HG03571 (cell line): ENCODE data around the gene ZXDC.

ENCODE experiments used
- ATAC-seq: cut with Tn5 transposase; IDR thresholded peaks from one replicate; pipeline ENCODE4 v1.9.1; 2021; ENCODE audit not compliant: unreplicated experiment

The ZXDC gene

DNA sequence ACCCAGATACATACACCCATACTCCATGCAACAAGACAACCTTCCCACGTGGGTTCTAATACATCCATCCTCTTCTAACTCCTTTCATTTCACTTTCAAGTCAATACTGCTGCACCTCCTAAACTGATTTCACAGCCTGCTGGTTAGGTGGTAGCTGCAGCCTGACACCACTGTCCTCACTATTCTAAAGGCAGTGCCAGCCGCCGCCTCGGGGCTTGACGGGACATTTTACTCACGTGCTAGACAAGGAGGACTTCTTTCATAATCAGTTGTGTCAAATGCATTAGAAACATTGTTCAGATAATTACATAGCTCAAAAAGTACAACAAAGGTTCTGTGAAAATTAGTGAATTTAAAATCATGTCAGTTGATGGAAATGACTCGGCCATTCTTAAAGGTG lies 35.6 kb upstream of the ZXDC start:
- ATAC-seq, result no peak

DNA sequence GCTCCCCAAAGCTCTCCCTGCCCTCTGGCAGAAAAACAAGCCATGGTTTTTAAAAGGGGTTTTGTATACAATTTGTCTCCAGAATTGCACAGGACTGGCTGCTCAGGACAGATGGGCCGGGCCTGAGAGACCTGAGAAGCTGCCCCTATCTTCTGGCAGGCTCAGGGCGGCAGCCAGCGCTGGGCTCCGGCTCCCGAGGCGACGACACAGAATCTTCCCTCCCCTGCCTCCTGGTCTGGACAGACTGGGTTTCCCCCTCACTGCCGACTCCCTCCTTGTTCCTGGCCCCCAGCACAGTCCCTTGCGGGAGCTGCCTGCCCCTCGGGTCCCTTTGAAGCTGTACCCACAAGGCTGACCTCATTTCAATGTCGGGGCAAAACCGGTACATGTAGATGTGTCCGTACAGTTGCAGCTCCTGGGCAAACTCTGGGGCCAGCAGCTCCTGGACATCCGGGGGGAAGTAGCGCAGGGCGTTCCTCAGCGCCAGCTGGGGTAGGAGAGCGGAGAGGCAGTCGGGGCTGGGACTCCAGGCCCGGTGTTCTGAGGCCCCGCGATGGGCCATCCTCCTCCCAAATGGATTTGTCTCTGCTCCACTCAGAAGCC lies 34.7 kb upstream of the ZXDC start:
- ATAC-seq, result no peak

DNA sequence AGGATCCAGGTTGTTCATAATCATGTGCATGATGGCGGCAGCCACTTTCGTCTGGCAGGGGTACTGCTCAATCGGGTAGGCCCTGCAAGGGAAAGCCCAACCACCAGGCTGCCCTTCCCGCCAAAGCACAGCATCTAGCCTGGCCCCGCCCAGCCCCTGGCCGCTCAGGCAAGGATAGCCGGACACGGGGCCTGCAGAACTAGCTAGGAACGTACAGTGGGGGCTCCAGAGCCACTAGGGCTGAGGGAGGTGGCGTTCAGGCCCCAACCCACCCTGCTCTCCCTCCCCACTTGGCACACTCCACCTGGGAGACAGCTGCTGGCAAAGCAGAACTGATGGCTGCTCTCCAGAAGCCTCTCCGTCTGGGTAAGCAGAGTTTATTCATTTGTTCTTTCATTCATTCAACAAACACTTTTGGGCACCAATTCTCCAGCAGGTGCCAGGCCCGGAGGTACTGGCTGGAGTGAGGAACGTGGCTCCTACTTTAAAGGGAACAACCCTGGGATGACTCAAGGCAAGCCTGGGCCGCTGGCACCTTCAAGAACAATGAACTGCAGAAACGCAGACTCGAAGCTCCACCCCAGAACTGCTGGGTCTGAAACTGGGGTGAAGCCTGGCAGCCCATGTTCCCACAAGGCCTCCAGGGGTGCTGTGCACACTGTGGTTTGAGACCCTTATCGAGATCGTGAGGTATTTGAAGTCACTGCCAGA lies 34.1 kb upstream of the ZXDC start:
- no peak for ATAC-seq

DNA sequence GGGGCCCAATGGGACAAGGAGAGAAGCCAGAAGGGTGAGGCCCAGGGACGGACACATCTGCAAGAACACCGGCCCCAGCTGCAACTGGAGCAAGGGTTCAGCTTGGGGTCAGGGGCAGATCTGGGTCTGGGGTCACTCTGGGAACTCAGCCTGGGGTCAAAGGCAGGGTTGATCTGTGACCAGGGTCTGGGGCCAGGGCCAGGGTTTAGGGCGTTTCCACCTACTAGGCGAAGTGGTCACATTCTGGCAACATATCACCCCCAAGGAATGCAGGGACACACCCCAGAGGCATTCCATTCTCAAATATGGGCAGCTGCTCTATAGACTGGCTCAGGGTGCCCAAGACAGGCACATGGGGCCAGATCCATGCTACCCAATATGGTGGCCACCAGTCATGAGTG lies 32.9 kb upstream of the ZXDC start:
- no peak for ATAC-seq

DNA sequence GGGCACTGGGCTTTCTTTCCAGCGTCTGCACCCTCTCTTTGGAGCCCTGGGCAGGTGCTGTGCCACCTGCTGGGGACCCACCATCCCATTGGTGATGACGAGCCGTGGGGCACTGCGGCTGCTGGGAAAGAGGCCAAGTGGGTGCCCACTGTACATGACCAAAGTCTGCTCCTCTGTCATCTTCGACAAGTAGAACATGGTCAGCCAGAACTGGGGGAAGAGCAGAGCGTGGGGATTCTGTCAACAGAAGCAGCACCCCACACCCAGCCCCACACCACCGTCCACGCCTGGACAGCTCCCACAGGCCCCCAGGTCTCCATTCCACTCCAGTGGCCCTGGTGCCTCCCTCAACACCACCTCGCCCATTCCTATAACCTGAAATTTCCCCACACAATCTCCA lies 32.2 kb upstream of the ZXDC start:
- ATAC-seq, result no peak

DNA sequence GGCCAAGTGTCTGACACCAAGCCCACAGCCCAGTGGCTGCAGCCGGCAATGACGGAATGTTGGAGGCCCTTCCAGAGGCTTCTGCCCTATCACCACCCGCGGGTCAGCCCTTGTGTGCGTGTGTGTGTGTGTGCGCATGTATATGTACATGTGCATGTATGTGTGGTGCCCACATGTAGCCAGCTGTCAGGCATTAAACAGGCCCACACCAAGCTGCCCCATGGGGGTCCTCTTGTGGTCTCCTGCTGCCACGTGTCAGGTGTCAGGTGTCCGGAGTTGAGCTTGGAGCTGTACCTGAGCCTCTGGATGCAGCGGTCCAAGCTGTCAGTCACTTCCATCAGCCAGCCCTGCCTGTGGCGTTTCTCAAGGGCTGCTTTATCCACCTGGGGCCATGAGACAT lies 28.0 kb upstream of the ZXDC start:
- no peak for ATAC-seq

DNA sequence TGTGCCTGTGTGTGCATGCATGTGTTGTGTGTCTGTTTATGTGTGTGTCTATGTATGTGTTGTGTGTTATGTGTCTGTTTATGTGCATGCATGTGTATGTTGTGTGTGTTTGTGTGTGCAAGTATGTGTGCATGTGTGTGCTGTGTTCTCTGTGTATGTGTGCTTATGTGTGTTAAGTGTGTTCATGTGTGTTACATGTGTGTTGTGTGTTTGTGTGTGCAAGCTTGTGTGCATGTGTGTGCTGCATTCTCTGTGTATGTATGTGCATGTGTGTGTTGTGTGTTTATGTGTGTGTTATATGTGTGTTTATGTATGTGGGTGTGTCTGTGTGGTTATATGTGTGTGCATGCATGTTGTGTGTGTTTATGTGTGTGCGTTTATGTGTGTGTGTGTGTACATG lies 27.0 kb upstream of the ZXDC start:
- no peak for ATAC-seq

DNA sequence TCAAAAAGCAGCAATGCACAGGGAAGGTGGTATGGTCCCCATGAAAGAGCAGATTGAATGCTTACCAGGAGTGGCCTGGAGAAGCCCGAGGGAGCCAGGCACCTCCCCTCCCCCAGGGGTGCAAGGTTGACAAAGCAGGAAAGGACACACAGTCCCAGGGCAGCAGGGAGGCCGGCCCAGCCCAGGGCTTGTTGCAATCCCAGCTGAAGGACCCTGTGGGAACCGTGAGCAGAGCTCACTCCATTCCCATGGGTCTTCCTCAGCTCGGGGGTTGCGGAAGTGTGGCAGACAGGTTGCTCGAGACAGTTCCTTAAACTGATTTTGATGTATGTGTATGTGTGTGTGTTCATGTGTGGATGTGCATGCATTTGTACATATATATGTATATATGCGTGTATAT lies 26.0 kb upstream of the ZXDC start:
- no peak for ATAC-seq

DNA sequence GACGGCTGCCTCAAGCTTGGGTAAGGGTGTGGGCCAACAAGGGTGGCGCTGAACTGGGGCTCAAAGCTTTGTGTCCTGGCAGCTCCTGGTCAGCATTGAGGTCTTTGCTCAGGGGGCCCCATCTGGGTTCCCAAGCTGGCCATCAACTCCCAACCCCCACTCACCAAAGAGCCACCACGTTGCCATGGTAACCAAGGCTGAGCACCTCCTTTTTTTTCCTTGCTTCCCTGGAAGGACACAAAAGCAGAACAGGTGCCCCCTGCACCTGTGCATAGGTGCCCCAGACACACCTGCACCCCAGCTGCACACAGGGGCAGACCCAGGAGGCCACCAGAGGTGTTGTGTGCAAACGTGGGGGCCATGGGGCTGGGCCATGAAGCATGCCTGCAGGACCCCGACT lies 25.4 kb upstream of the ZXDC start:
- ATAC-seq, result no peak

DNA sequence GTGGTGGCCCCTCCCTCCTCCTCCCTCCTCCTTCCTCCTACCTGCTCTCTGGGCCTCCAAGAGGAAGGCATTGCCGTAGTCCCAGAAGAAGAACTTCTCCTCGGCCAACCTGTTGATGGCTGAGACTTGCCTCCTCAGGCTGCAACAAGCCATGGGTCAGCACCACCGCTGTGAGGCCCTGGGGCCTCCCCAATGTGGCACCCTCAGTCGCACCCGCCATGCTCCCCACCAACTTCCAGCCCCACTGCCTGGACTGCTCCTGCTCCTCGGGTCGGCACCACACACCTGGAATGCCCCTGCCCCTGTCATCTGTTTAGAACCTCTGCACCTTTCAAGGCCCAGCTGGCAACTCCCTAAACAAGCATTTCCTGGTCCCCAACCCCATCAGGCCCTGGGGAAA lies 24.3 kb upstream of the ZXDC start:
- ATAC-seq, result no peak

DNA sequence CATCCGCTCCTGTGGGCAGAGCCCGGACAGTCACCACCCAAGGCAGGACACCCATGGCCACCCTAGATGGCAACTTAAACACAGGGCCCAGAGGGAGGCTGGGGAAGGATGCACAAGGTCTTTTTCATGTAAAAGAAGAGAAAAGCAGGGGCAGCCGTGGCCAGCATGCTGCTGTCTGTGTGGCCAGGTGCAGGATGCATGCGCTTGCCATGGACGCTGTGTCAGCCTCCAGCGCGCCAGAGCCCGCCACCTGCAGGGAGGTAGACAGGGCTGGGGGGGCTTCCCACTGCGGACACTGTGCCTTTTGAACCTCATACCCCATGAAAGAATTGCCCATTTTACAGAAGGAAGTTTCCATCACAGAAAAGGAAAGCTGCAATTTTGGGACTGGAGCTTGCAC lies 23.7 kb upstream of the ZXDC start:
- ATAC-seq, result no peak

DNA sequence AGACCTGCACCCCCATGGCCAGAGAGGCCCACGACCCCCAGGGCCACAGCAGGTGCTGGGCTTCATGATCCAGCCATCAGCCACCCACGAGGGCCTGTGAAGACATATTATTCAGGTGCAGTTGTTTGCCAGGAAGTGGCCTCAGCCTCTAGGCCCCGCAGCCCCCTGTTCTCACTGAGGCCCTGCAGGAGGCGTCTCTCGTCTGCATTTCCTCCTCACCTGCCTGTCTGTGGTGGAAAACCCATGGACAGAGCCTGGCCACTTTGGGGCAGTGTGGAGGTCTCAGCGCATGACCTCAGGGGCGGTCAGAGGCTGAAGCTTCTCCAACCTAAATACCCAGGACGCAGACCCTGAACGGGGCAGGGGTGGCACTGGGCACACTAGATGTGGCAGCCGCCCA lies 23.2 kb upstream of the ZXDC start:
- ATAC-seq, result no peak

DNA sequence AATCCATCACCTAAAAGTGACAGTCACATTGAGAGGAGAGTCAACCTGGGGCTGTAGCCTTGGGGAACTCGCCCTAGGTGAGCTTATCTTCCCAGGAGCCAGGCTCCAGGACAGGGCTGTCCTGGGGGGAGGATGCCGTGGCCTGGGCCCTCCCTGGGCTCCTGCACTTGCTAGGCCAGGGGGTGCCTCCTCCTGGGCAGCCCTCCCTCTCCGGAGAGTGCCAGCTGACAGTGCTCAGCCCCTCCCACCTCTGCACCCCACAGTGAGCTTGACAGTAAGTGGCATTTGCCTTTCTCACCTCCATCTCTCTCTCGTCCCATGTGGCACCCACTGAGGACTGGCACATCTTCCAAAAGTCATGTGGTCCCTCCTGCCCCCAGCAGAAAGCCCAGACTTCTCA lies 22.8 kb upstream of the ZXDC start:
- no peak for ATAC-seq

DNA sequence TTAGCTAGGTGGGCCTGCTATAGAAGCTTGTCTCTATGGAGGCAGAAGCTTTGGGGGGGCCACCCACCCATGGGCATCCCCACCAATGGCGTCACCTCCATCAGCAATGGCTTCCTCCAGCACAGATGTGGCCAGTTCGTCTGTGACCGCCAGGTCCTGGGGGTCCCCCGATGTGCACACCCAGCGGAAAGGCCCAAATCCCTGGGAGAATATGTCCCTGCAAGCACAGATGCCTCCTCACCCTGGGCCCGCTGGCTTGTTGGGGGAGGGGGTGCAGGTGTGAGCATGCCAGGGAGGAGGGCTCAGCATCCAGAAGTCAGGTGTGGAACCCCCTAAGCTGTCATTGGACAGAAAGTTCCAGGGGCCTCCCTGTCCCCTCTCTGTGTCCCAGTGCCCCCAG lies 22.3 kb upstream of the ZXDC start:
- ATAC-seq, result no peak

DNA sequence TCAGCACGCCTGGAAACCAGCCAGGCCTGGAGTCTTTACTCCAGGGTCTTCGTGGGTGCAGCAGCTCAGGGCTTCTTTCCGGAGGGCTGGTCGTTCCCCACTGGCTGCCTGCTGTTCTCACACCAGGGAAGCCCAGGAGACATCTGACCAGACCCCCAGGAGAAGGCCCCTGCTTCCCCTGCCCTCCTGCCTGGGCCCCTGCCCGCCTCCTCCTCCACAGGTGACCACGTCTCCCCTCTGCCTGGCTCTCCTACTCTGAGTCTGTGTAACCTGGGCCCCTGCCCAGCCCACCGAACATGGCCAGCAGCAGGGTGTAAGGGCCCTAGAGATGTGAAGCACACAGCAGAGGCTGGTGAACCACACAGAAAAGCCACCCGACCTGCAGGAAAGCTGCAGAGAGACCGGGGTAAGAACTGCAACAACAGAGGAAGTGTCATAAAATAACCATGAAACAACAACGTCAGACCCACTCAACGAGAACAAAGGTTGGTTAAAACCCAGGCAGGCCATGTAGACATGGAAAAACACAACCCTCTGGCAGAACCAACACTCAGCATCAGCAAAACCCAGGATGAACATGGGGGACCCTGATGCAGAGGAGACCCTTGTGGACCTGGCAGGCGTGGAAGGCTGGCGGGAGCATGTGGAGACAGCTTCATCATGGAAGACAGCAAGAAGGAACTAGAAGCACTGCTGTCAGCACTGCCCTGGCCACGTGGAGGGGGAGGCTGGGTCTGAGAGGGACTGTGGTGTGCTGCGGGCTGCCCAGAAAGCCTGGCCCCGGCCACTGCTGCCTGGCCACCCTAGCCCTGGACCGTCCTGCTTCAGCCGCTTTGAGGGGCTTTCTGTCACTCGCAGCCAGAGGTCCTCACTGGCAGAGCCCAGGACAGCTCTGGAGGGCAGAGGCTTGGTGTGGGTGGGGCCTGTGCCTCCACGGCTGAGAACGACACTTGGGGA lies 21.5 kb upstream of the ZXDC start:
- ATAC-seq, result no peak

DNA sequence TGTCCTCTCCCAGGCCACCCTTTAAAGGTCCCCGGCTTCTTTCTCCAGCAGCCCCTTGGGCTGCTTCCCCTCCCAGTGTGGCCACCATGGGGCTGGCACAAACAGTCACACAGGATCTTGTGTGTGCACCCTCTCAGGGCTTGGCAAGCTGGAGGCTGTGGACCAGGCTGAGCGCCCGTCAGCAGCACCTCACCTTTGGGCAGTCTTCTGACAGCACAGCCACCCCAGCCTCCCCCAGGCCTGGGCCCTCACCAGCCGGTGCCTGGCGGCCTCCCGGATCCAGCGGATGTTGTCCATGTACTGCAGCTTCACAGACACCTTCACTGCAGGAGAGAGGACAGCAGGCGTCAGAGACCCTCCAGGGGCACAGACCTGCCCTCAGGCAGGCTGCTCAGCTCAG lies 20.1 kb upstream of the ZXDC start:
- no peak for ATAC-seq

DNA sequence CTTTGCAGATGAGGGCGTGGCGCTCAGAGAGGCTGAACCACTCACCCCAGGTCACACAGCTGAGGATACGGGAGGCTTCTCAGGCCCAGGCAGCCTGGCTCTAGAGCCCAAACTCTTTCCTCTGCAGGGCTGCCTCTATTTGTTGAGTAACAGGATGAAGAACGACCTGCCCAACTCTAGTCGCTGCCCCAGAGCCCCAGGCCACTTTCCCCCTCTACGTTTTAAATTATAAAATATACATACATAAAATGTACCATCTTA lies 19.2 kb upstream of the ZXDC start:
- ATAC-seq, result no peak

DNA sequence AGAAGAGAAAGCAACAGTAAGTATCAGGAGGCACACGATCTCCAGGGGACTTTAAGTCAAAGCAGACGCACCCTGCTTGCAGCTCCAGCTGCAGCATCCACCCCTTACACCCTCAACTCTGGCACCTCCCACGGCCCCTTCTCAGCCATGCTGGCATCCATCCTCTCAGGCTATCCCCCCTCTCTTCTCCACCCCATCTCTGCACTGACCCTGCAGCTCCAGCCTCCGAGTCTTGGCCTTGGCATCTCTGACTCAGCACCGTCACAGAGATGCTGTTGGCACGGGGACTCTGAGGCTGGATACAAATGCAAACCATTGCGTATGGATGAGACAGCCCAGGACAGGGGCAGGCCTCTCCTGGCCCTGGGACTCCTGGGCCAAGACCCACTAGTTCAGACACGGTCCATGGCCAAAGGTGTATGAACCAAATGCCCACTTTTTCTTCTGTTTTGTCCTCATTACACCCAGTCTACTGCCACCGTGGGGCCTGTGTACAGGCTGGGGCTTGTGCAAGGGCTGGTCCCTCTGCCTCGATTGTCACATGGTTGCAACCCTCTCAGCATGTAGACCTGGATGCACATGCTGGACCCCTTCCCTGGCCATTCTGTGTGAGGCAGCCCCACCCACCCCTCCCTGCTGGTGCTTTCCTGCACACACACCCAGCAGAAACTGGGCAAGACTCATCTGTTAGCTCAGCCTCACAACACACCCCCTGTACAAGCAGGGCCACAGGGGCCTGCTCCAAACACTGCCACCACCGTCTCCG lies 18.7 kb upstream of the ZXDC start:
- ATAC-seq, result no peak

DNA sequence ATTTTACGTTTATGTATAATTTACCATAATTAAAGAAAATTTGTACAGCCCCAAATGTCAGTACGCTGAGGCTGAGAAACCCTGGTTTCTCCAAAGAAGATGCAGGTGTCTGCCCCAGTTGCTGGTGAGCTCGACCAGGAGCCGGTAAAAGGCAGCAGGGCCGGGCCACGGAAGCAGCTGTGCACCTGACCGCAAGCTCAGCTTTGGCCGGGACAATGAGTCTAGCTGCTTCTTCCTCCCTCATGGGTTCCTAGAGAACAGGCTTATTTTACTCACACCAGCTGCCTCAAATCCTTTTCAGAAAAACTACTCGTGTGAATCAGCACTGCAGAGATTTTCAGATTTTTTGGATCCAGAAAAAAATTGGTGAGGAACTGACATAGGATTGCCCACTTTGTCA lies 18.0 kb upstream of the ZXDC start:
- ATAC-seq, result no peak

DNA sequence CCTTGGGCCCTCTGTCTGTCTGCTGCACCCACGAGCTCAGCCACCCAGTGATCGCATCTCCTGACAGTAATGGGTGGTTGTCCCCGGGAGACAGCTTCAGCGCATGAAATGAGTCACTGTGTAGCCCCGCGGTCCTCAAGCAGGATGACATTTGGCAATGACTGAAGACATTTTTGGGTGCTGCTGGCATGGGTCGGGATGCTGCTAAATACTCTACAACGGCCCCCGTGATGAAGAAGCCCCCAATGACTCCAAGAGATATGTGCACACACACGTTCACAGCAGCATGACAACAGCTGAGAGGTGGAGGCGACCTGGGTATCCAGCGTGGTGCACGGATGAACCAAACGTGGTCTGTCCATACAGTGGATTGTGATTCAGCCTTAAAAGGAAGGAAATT lies 17.4 kb upstream of the ZXDC start:
- ATAC-seq, result no peak

DNA sequence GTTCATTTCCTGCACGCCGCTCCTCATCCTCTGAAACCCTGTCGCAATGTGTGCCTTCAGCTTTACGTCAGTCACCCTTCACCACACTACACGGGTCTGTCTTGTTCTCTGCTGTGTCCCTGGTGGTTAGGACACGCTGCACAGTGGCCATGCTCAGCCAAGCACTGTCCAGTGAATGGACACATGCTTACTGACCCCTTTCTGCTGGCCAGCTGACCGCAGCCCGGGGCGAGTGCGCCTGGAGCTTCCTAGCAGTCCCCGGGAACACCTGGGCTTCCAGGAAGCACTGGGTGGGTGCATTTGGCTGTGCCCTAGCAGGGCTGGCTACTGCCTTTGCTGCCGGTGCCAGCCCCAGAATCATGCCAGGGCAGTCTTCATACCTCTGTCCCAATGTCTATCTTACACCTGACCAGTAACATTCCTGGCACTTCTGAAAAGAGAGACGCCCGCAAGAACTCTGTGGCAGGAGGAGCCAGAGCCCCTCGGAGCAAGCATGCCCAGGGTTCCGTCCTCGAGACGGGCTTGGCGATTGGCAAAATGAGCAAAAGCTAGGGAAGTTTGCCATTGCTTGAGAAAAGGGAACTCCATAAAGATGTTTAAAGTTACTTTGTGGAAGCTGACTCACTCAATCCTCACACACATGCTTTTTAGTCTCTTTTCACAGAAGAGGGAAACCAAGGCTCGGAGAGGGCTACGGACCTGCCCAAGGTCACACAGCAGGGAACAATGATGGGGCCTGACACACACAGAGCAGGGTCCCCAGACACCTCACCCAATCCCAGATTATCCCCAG lies 15.7 kb upstream of the ZXDC start:
- ATAC-seq, result no peak
